Neural progenitor cell (in vitro differentiated cells): ENCODE results near the gene PRDX5. TPM values are rescaled to one million over a fixed set of nuclear protein-coding genes. Genes with fewer than 3 reads are reported as not detected.

Experiments used
- DNase-seq: peaks from one replicate; pipeline ENCODE4 v3.0.0-alpha.2; 2016; ENCODE audit warnings: low spot score
- H2AFZ ChIP-seq: fragments of 200-600 bp; sonication (generic); replicated peaks from 2 replicates; pipeline ENCODE4 v1.6.1; 2016; ENCODE audit warnings: antibody characterized with exemption
- H3F3A ChIP-seq: fragments of 200-600 bp; sonication (generic); 2 replicates; pipeline ENCODE4 v1.6.1; 2016; ENCODE audit warnings: antibody characterized with exemption, low read depth
- H3K27ac ChIP-seq: fragments of 200-600 bp; sonication (generic); 2 replicates; pipeline ENCODE4 v1.5.1; 2016; ENCODE audit warnings: mild to moderate bottlenecking
- H3K27me3 ChIP-seq: fragments of 200-600 bp; sonication (generic); 2 replicates; pipeline ENCODE4 v1.6.1; 2016; ENCODE audit warnings: mild to moderate bottlenecking, moderate library complexity
- H3K36me3 ChIP-seq: fragments of 200-600 bp; sonication (generic); 2 replicates; pipeline ENCODE4 v1.5.1; 2016
- H3K4me1 ChIP-seq: fragments of 200-600 bp; sonication (generic); 2 replicates; pipeline ENCODE4 v1.6.1; 2016; ENCODE audit warnings: mixed run types
- H3K4me2 ChIP-seq: fragments of 200-600 bp; sonication (generic); 2 replicates; pipeline ENCODE4 v1.6.1; 2016
- H3K4me3 ChIP-seq: fragments of 200-600 bp; sonication (generic); 2 replicates; pipeline ENCODE4 v1.5.1; 2016
- H3K79me2 ChIP-seq: fragments of 200-600 bp; sonication (generic); 2 replicates; pipeline ENCODE4 v1.6.1; 2016; ENCODE audit warnings: low read depth
- H3K9ac ChIP-seq: fragments of 200-600 bp; sonication (generic); 2 replicates; pipeline ENCODE4 v1.6.1; 2016
- H3K9me3 ChIP-seq: fragments of 200-600 bp; sonication (generic); 2 replicates; pipeline ENCODE4 v1.5.1; 2016; ENCODE audit warnings: low read depth
- H4K20me1 ChIP-seq: fragments of 200-600 bp; sonication (generic); 2 replicates; pipeline ENCODE4 v1.6.1; 2016; ENCODE audit warnings: low read depth
- H3K27ac Mint-ChIP-seq: 3 replicates; pipeline ENCODE4 v1.8.0; 2021; ENCODE audit warnings: mixed read lengths
- H3K27me3 Mint-ChIP-seq: 2 replicates; pipeline ENCODE4 v1.8.0; 2022; ENCODE audit warnings: low read depth, mild to moderate bottlenecking, inconsistent platforms, moderate library complexity, mixed read lengths; ENCODE audit not compliant: insufficient read depth
- H3K36me3 Mint-ChIP-seq: 3 replicates; pipeline ENCODE4 v1.8.0; 2021; ENCODE audit warnings: mixed read lengths
- H3K4me1 Mint-ChIP-seq: 3 replicates; pipeline ENCODE4 v1.8.0; 2021; ENCODE audit warnings: mixed read lengths
- H3K4me3 Mint-ChIP-seq: 3 replicates; pipeline ENCODE4 v1.8.0; 2021; ENCODE audit warnings: mild to moderate bottlenecking, moderate library complexity, mixed read lengths
- H3K9me3 Mint-ChIP-seq: 3 replicates; pipeline ENCODE4 v1.8.0; 2020; ENCODE audit warnings: mixed read lengths
- CTCF ChIP-seq: fragments of 200-600 bp; sonication (generic); IDR thresholded peaks from 2 replicates; pipeline ENCODE4 v1.5.1; 2017; ENCODE audit warnings: antibody characterized with exemption, mild to moderate bottlenecking
- EZH2 ChIP-seq: fragments of 200-600 bp; sonication (generic); IDR thresholded peaks from 2 replicates; pipeline ENCODE4 v1.6.1; 2017; ENCODE audit warnings: antibody characterized with exemption, mild to moderate bottlenecking, moderate library complexity
- EZH2phosphoT487 ChIP-seq: fragments of 200-600 bp; sonication (generic); IDR thresholded peaks from 2 replicates; pipeline ENCODE4 v1.6.1; 2017; ENCODE audit warnings: antibody characterized with exemption
- total RNA-seq: library from RNA; depleted of rRNA; stranded (reverse); fragments of >200 nt; gene quantifications from 2 replicates; pipeline ENCODE4 v1.2.3, GENCODE V29; 2015; ENCODE audit warnings: low replicate concordance

PRDX5 gene
- total RNA-seq, 1 donor from 2014 or later: 111 TPM

- H3K9ac ChIP-seq: no peak overlapping the region
- Mint-ChIP-seq H3K36me3 (peaks cover 20% of the 10 kb centered on the region), H3K27me3 (peaks cover 6% of the 10 kb centered on the region), H3K4me1 (peaks cover 3% of the 10 kb centered on the region), H3K4me3 (no peak overlapping the region), H3K9me3 (no peaks in the 10 kb centered on the region), H3K27ac (no peak overlapping the region)
- no peak for DNase-seq
- H3K79me2 ChIP-seq: no peaks in the 10 kb centered on the region
- no peaks in the 10 kb centered on the region for H3K9me3 ChIP-seq
- peaks cover 8% of the 10 kb centered on the region for H3F3A ChIP-seq
- no peaks in the 10 kb centered on the region for H3K27me3 ChIP-seq
- H2AFZ ChIP-seq: no peak overlapping the region
- H3K4me2 ChIP-seq: no peak overlapping the region
- H3K36me3 ChIP-seq: no peaks in the 10 kb centered on the region
- no peaks in the 10 kb centered on the region for H3K4me1 ChIP-seq
- no peak overlapping the region for H3K27ac ChIP-seq
- TF ChIP-seq CTCF: no peak
- H4K20me1 ChIP-seq: no peaks in the 10 kb centered on the region
- no peak overlapping the region for H3K4me3 ChIP-seq
These were observed 50.2 kb downstream of the PRDX5 start for GRCh38 chr11:64367931-64368672.

GRCh38 chr11:64368673-64369074 lies 50.8 kb downstream of the PRDX5 start:
- no peak for DNase-seq
- Histone ChIP-seq H3K36me3 (no peaks in the 10 kb centered on the region), H3K79me2 (no peaks in the 10 kb centered on the region), H3K27me3 (no peaks in the 10 kb centered on the region), H3K9me3 (no peaks in the 10 kb centered on the region), H2AFZ (no peak overlapping the region), H3K9ac (no peak overlapping the region), H3K27ac (no peak overlapping the region), H4K20me1 (no peaks in the 10 kb centered on the region), H3K4me3 (no peak overlapping the region), H3F3A (peaks cover 8% of the 10 kb centered on the region), H3K4me1 (no peaks in the 10 kb centered on the region), H3K4me2 (no peak overlapping the region)
- TF ChIP-seq EZH2 (no peak), EZH2phosphoT487 (no peak), CTCF (no peak)
- peaks cover 5% of the 10 kb centered on the region for H3K4me1 Mint-ChIP-seq
- no peaks in the 10 kb centered on the region for H3K9me3 Mint-ChIP-seq
- no peak overlapping the region for H3K27ac Mint-ChIP-seq
- H3K36me3 Mint-ChIP-seq: peaks cover 19% of the 10 kb centered on the region
- H3K27me3 Mint-ChIP-seq: peaks cover 4% of the 10 kb centered on the region
- no peak overlapping the region for H3K4me3 Mint-ChIP-seq

GRCh38 chr11:64369440-64370421 lies 51.8 kb downstream of the PRDX5 start:
- TF ChIP-seq EZH2: no peak
- peak; percentile 3 for TF ChIP-seq CTCF
- Mint-ChIP-seq H3K4me3 (no peak overlapping the region), H3K27me3 (peaks cover 3% of the 10 kb centered on the region), H3K9me3 (no peaks in the 10 kb centered on the region), H3K4me1 (peaks cover 7% of the 10 kb centered on the region), H3K36me3 (peaks cover 15% of the 10 kb centered on the region), H3K27ac (no peak overlapping the region)
- DNase-seq: no peak
- Histone ChIP-seq H4K20me1 (no peaks in the 10 kb centered on the region), H3K4me2 (no peak overlapping the region), H3F3A (peaks cover 8% of the 10 kb centered on the region), H3K27ac (no peak overlapping the region), H3K9me3 (no peaks in the 10 kb centered on the region), H3K4me1 (no peaks in the 10 kb centered on the region), H3K79me2 (no peaks in the 10 kb centered on the region), H2AFZ (no peak overlapping the region), H3K36me3 (no peaks in the 10 kb centered on the region), H3K9ac (no peak overlapping the region), H3K4me3 (no peak overlapping the region), H3K27me3 (no peaks in the 10 kb centered on the region)
